K562 (cell line): ENCODE data around the gene CCR8. TPM values are rescaled to one million over a fixed set of nuclear protein-coding genes. Genes with fewer than 3 reads are reported as not detected.

Experiments used
- CBFB ChIP-seq: sonication (generic); formaldehyde crosslinking; IDR thresholded peaks from 2 replicates; pipeline ENCODE4 v1.4.0; 2020; ENCODE audit warnings: mild to moderate bottlenecking, missing genetic modification reagents
- CEBPB ChIP-seq: fragments of 450-650 bp; IDR thresholded peaks from 2 replicates; pipeline ENCODE4 v1.6.1; 2016; ENCODE audit warnings: missing genetic modification characterization, missing compliant biosample characterization
- LEF1 ChIP-seq: fragments of 450-650 bp; IDR thresholded peaks from 2 replicates; pipeline ENCODE4 v1.6.1; 2016; ENCODE audit warnings: mild to moderate bottlenecking
- MAZ ChIP-seq, 2 experiments: fragments of 450-650 bp in 1 of 2; sonication (generic) in 1 of 2; formaldehyde crosslinking; IDR thresholded peaks in 1 of 2; conservative IDR thresholded peaks in 1 of 2; 2 replicates each; pipeline versions ENCODE4 v1.4.0 to v1.5.0; 2020; ENCODE audit warnings: mild to moderate bottlenecking in 1 of 2, missing genetic modification reagents in 1 of 2
- MTF1 ChIP-seq: fragments of 250-450 bp; sonication (Bioruptor Pico); IDR thresholded peaks from 2 replicates; pipeline ENCODE4 v1.9.0; 2021; ENCODE audit warnings: moderate library complexity, mild to moderate bottlenecking, inconsistent platforms, borderline replicate concordance
- PCBP1 ChIP-seq: fragments of 200-400 bp; formaldehyde crosslinking; IDR thresholded peaks from 2 replicates; pipeline ENCODE4 v1.6.1; 2018; ENCODE audit warnings: mild to moderate bottlenecking, low read depth, low read length; ENCODE audit not compliant: poor library complexity, severe bottlenecking
- PYGO2 ChIP-seq: fragments of 450-650 bp; IDR thresholded peaks from 2 replicates; pipeline ENCODE4 v1.6.1; 2016; ENCODE audit warnings: mild to moderate bottlenecking, missing genetic modification characterization, moderate library complexity, missing compliant biosample characterization
- RBM25 ChIP-seq: fragments of 200-400 bp; formaldehyde crosslinking; IDR thresholded peaks from 2 replicates; pipeline ENCODE4 v1.6.1; 2018; ENCODE audit warnings: low read length, low read depth, moderate library complexity; ENCODE audit not compliant: severe bottlenecking
- SETDB1 ChIP-seq: IDR thresholded peaks from one replicate; pipeline ENCODE4 v1.6.1; 2012; ENCODE audit warnings: low read length, control low read depth, inconsistent platforms
- SIX5 ChIP-seq, 2 experiments: IDR thresholded peaks; 2 replicates each; pipeline ENCODE4 v1.6.1; 2011; ENCODE audit warnings: low read length in 2 of 2, borderline replicate concordance in 1 of 2, low read depth in 1 of 2, mild to moderate bottlenecking in 1 of 2, moderate library complexity in 1 of 2; ENCODE audit not compliant: insufficient read depth in 1 of 2
- STAG1 ChIP-seq: sonication (generic); formaldehyde crosslinking; IDR thresholded peaks from 2 replicates; pipeline ENCODE4 v1.5.0; 2020; ENCODE audit warnings: missing genetic modification reagents, borderline replicate concordance
- ZNF133 ChIP-seq: fragments of 250-450 bp; sonication (Bioruptor Pico); IDR thresholded peaks from 2 replicates; pipeline ENCODE4 v1.4.0; 2020; ENCODE audit warnings: mild to moderate bottlenecking
- ZNF184 ChIP-seq: sonication (generic); formaldehyde crosslinking; IDR thresholded peaks from 2 replicates; pipeline ENCODE4 v1.5.0; 2020; ENCODE audit warnings: missing genetic modification reagents
- ZNF57 ChIP-seq: fragments of 450-650 bp; formaldehyde crosslinking; IDR thresholded peaks from 2 replicates; pipeline ENCODE4 v1.4.0; 2020; ENCODE audit warnings: mild to moderate bottlenecking, moderate library complexity
- ZNF584 ChIP-seq: fragments of 200-800 bp; sonication (Bioruptor generic); IDR thresholded peaks from 2 replicates; pipeline ENCODE4 v1.6.1; 2016; ENCODE audit warnings: low read depth, mild to moderate bottlenecking, missing genetic modification characterization, missing compliant biosample characterization
- polyA plus RNA-seq, 8 experiments: library from polyadenylated mRNA; depleted of rRNA in 4 of 8; stranded (reverse) in 5 of 8; unstranded in 3 of 8; fragments of >200 nt; fragmentation: Nextera tagmentation in 2 of 8; fragmentation: Illumina TruSeq in 1 of 8; extraction: Ambion mirVana in 2 of 8; extraction: Trizol in 1 of 8; gene quantifications; 2 replicates each; pipeline versions ENCODE4 v1.2.1 to v1.2.3, GENCODE V29; 2011 to 2014; ENCODE audit warnings: inconsistent platforms in 1 of 8, missing spikeins in 1 of 8
- total RNA-seq, 7 experiments: library from RNA; depleted of rRNA in 6 of 7; stranded (reverse); fragments of >200 nt in 6 of 7; fragmentation: Illumina TruSeq in 2 of 7; extraction: Trizol in 2 of 7; gene quantifications; 2 replicates each; pipeline versions ENCODE4 v1.2.1 to v1.2.3, GENCODE V29; 2011 to 2021; ENCODE audit warnings: low replicate concordance in 1 of 7
- TF ChIP-seq, protein P1 (sequence below): fragments of 250-450 bp; sonication (Bioruptor Pico); IDR thresholded peaks from 2 replicates; pipeline ENCODE4 v1.4.0; 2020; ENCODE audit warnings: mild to moderate bottlenecking, moderate library complexity
- TF ChIP-seq, protein P2 (sequence below): fragments of 250-450 bp; sonication (Bioruptor Pico); IDR thresholded peaks from 2 replicates; pipeline ENCODE4 v1.8.0; 2021; ENCODE audit warnings: mild to moderate bottlenecking, moderate library complexity
- TF ChIP-seq, protein P3 (sequence below), 2 experiments: IDR thresholded peaks; 2 replicates each; pipeline ENCODE4 v1.6.1; 2011; ENCODE audit warnings: borderline replicate concordance in 1 of 2, control low read depth in 1 of 2, low read depth in 1 of 2, low read length in 1 of 2, mild to moderate bottlenecking in 1 of 2, mixed read lengths in 1 of 2, moderate library complexity in 1 of 2; ENCODE audit not compliant: insufficient read depth in 1 of 2, insufficient read length in 1 of 2, poor library complexity in 1 of 2, severe bottlenecking in 1 of 2; ENCODE audit errors: extremely low read depth in 1 of 2
- TF ChIP-seq, protein P4 (sequence below): fragments of 150-350 bp; conservative IDR thresholded peaks from 2 replicates; pipeline ENCODE4 v1.6.1; 2014; ENCODE audit warnings: low read length

CCR8 gene
- total and polyA plus RNA-seq, 9 of the 15 experiments (the other 6 are each of a cell fraction or from before 2014, with no cell fraction given) = not detected

DNA sequence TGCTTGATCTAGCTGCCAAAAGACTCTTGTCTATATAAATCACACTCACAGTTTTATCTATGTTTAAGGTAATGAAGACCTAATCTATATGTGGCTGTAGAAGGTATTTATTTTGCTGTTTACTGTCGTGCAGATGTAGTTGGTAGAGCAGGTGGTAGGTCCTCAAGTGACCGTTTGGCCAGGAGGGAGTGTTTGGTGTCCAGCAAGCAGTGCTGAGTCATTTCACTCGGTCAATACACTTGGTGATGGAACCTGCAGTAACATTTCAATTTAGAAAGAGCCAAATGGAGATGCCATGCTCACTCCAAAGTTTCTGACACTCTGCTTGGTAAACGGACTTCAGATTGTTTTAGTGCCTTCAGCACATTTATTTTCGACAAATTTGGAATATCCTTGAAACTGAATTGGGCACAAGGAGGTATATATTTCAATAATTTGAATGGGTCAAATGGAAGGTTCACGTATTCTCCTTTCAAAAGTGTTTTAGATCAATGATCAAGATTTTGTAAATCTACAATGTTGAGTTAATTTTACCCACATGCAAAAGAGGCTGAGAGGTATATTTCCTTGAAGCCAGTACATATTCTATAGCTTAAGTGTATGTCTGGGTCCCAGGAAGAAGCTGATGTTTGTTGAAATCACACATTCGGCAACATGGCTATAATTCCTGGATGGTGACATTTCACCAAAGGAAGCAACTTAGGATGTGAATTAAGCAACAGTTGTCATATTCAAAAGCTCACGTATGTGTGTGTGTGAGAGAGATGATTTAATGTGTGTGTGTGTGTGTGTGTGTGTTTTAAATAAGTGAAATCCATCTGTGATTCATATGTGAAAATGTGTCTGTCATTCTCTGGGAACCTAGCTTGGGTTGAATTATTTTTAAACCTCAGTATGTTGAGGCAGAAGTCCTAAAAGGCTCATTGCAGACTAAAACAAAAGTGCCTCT, 42.0 kb upstream of the CCR8 start (continued):
- TF ChIP-seq PCBP1 = no peak
- no peak for TF ChIP-seq ZNF133 (CRISPR knock-in tag)
- no peak for TF ChIP-seq SIX5 (IDR thresholded peaks at IDR 0.05; ENCODE audit: borderline replicate concordance in 1 of 2, insufficient read depth in 1 of 2, low read depth in 1 of 2, low read length in 2 of 2)
- TF ChIP-seq SETDB1 = no peak
- TF ChIP-seq STAG1 (CRISPR knock-in tag) = no peak
- TF ChIP-seq, protein P1, sequence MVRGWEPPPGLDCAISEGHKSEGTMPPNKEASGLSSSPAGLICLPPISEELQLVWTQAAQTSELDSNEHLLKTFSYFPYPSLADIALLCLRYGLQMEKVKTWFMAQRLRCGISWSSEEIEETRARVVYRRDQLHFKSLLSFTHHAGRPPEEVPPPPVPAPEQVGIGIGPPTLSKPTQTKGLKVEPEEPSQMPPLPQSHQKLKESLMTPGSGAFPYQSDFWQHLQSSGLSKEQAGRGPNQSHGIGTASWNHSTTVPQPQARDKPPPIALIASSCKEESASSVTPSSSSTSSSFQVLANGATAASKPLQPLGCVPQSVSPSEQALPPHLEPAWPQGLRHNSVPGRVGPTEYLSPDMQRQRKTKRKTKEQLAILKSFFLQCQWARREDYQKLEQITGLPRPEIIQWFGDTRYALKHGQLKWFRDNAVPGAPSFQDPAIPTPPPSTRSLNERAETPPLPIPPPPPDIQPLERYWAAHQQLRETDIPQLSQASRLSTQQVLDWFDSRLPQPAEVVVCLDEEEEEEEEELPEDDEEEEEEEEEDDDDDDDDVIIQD (CRISPR knock-in tag) = no peak
- no peak for TF ChIP-seq CEBPB (tag)
- no peak for TF ChIP-seq RBM25
- TF ChIP-seq, protein P2, sequence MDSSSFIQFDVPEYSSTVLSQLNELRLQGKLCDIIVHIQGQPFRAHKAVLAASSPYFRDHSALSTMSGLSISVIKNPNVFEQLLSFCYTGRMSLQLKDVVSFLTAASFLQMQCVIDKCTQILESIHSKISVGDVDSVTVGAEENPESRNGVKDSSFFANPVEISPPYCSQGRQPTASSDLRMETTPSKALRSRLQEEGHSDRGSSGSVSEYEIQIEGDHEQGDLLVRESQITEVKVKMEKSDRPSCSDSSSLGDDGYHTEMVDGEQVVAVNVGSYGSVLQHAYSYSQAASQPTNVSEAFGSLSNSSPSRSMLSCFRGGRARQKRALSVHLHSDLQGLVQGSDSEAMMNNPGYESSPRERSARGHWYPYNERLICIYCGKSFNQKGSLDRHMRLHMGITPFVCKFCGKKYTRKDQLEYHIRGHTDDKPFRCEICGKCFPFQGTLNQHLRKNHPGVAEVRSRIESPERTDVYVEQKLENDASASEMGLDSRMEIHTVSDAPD (CRISPR knock-in tag) = no peak
- no peak for TF ChIP-seq MTF1 (CRISPR knock-in tag)
- TF ChIP-seq LEF1 = no peak
- TF ChIP-seq, protein P3, sequence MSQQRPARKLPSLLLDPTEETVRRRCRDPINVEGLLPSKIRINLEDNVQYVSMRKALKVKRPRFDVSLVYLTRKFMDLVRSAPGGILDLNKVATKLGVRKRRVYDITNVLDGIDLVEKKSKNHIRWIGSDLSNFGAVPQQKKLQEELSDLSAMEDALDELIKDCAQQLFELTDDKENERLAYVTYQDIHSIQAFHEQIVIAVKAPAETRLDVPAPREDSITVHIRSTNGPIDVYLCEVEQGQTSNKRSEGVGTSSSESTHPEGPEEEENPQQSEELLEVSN (IDR thresholded peaks at IDR 0.05; ENCODE audit: borderline replicate concordance in 1 of 2, extremely low read depth in 1 of 2, insufficient read depth in 1 of 2, insufficient read length in 1 of 2, low read depth in 1 of 2, low read length in 1 of 2, poor library complexity in 1 of 2, severe bottlenecking in 1 of 2) = peak in 1 of 2 experiments; percentile 74
- TF ChIP-seq PYGO2 = no peak
- TF ChIP-seq ZNF57 = no peak
- TF ChIP-seq, protein P4, sequence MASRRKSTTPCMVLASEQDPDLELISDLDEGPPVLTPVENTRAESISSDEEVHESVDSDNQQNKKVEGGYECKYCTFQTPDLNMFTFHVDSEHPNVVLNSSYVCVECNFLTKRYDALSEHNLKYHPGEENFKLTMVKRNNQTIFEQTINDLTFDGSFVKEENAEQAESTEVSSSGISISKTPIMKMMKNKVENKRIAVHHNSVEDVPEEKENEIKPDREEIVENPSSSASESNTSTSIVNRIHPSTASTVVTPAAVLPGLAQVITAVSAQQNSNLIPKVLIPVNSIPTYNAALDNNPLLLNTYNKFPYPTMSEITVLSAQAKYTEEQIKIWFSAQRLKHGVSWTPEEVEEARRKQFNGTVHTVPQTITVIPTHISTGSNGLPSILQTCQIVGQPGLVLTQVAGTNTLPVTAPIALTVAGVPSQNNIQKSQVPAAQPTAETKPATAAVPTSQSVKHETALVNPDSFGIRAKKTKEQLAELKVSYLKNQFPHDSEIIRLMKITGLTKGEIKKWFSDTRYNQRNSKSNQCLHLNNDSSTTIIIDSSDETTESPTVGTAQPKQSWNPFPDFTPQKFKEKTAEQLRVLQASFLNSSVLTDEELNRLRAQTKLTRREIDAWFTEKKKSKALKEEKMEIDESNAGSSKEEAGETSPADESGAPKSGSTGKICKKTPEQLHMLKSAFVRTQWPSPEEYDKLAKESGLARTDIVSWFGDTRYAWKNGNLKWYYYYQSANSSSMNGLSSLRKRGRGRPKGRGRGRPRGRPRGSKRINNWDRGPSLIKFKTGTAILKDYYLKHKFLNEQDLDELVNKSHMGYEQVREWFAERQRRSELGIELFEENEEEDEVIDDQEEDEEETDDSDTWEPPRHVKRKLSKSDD = no peak
- TF ChIP-seq ZNF584 (CRISPR knock-in tag) = peak; percentile 65; the same call in 1 of the 2 replicates
- peak in 1 of 2 experiments; percentile 53; a peak in 1 of 4 replicates for TF ChIP-seq MAZ (CRISPR knock-in tag; conservative IDR thresholded peaks at IDR 0.05 in 1 of 2, IDR thresholded peaks at IDR 0.05 in 1 of 2)
- TF ChIP-seq CBFB (CRISPR knock-in tag) = no peak
- no peak for TF ChIP-seq ZNF184 (CRISPR knock-in tag)
